IPS-15b (cell line): ENCODE data around the gene ST6GALNAC4.

ENCODE experiments used
- H3K27me3 ChIP-seq: one replicate; pipeline ENCODE4 v1.6.1; 2013; ENCODE audit warnings: low read length; ENCODE audit not compliant: control insufficient read depth, insufficient read depth
- H3K36me3 ChIP-seq: one replicate; pipeline ENCODE4 v1.6.1; 2013; ENCODE audit warnings: low read length; ENCODE audit not compliant: control insufficient read depth, insufficient read depth
- H3K4me1 ChIP-seq: one replicate; pipeline ENCODE4 v1.6.1; 2013; ENCODE audit warnings: mild to moderate bottlenecking, low read length; ENCODE audit not compliant: control insufficient read depth, insufficient read depth
- H3K4me3 ChIP-seq: one replicate; pipeline ENCODE4 v1.5.1; 2013; ENCODE audit warnings: low read depth, low read length
- H3K9ac ChIP-seq: one replicate; pipeline ENCODE4 v1.6.1; 2013; ENCODE audit warnings: low read depth, mild to moderate bottlenecking, low read length
- H3K9me3 ChIP-seq: one replicate; pipeline ENCODE4 v1.6.1; 2013; ENCODE audit warnings: mild to moderate bottlenecking, low read length; ENCODE audit not compliant: control insufficient read depth, insufficient read depth

ST6GALNAC4 gene

DNA sequence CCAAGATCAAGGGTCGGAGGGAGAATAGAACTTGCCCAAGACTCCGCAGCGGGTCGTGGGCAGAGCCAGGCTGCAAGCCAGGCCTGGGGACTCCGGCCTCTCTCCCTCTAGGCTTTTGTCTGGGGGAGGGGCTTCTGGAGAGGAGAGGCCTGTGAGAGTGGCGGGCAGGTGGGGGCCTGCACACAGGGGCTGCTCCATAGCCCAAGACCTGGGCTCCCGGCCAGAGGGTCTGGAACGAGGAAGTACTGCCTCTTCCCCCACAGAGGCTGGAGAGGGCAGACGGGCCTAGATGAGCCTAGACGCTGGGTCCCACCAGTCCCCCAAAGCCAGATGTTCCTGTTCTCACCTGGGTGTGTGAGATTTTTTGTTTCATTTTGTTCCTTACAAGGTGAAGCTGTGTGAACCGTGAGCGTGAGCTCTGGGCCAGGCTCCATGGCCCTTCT, 12.3 kb downstream of the ST6GALNAC4 start:
- H3K9me3 ChIP-seq = no peaks in the 10 kb centered on the region
- H3K36me3 ChIP-seq = no peaks in the 10 kb centered on the region
- peaks cover 14% of the 10 kb centered on the region for H3K4me1 ChIP-seq
- no peak overlapping the region for H3K9ac ChIP-seq
- H3K27me3 ChIP-seq = peaks cover 6% of the 10 kb centered on the region
- H3K4me3 ChIP-seq = no peak overlapping the region

DNA sequence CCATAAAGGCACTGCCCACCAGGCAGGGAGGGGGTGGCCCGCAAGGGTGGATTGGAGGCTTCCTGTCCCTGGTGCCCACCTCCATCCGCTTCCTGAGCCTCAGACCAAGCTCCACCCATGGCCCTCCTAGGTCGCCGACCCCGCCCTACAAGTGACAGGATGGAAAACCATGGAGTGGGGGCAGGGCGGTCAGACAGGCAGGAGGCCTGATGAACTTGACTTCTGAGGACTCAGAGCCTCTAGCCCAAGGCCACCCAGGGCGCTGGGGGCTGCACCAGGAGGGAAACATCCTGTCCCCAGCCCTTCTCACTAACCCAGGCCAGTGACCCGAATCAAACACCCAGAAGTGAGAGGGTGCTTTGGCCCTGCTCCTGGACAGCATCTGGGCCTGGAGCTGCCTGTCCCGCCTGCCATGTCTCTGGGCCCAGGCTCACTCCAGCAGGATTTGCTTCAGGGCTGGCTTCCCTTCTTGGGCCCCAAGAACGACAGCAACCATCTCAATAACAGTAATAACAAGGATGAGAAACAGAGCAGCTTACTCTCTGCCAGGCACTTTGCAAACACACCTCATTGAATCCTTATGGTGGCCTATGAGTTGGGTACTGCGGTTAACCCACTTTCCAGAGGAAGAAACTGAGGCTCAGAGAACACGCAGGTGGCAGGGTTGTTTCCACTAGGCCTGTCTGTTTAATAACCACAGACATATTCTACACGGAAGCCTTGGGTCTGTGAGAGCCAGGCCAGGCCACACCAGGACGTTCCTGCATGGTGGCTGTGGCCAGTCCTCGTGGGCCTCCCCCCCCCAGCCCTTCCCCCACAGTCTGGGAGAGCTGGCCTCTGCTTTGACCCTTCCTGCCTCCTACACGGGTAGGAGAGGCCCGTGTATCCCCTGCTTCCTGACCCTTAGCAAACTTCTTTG, 13.0 kb downstream of the ST6GALNAC4 start:
- H3K9me3 ChIP-seq = no peaks in the 10 kb centered on the region
- H3K27me3 ChIP-seq = peaks cover 6% of the 10 kb centered on the region
- H3K36me3 ChIP-seq = no peaks in the 10 kb centered on the region
- H3K4me3 ChIP-seq = peak overlapping the region; percentile 18
- peaks cover 14% of the 10 kb centered on the region for H3K4me1 ChIP-seq
- no peak overlapping the region for H3K9ac ChIP-seq

DNA sequence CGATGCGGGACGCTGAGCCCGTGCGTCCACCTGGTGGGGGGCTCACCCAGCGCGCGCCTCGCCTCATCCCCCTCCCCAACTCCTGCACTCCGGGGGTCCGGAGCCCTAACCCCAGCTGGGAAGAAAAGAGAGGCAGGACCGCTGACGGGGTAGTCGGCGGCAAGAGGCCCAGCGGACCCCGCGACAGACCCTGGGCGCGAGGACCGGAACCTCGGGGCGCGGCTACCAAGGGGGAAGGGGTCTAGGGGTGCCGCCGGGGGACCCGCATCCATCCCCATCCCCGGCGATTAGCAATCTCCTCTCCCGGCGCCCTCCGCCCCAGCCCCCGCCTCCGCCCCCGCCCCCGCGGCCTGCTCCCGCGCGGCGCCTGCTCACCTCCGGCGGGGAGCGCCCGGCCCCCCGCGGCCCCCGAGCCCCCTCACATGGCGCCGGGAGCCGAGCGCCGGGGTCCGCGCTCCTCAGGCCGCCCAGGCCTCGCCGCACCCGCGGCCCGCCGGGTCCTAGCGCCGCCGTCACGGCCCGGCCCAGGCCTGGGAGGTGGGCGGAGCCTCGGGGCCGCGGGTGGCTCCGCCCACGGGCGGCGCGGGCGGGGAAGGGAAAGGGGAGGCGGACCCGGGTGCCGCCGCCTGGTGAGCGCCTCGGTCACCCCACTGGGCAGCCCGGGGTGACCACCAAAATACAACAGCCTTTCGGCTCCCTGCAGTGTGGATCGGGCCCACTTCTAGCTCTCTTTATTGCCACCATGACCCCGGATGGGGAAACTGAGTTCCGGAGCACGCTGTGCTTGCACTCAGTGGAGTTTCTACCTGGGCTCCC, 17.5 kb downstream of the ST6GALNAC4 start, which contains the start of gene ST6GALNAC6:
Gene ST6GALNAC6, minus strand, starts transcription at position 476 of the 816 bp plus-strand sequence. CDS start 1,622 bp downstream, outside the sequence.
- Histone ChIP-seq H3K27me3 (peaks cover 8% of the 10 kb centered on the region), H3K36me3 (peaks cover 11% of the 10 kb centered on the region), H3K4me3 (peak within 1 kb of the TSS; percentile 79), H3K9ac (peak within 1 kb of the TSS; percentile 47), H3K4me1 (peaks cover 17% of the 10 kb centered on the region), H3K9me3 (no peaks in the 10 kb centered on the region)

DNA sequence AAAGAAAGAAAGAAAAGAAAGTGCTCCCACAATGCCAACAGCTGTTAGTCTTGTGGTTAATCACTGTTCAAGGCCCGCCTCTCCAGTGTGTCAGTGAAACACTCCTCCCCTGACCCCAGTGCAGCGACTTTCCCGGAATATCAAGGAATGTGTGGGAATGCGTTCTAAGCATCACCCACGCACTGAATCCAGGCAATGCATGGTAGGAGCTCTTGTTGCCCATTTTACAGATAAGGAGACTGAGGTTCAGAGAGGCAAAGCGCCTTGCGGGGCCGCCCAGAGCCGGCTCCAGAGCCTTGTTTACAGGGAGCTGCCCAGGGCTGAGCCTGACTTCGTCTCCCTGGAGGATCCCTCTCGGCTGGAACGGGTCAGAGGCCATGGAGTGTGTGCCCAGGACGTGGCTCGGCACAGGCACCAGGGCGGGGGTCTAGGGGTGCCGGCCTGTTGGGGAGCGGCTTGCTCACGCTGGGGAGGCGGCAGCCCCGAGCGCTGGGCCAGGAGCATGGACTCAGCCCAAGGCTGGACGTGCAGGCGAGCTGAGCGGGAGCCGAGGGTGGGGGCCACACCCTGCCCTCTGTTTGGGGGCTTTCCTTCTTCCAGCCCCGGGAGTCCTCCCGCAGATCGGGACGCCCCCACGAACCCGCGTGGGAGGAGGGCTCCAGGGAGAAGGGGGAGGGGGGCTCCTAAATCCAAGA, 18.3 kb downstream of the ST6GALNAC4 start:
- H3K9me3 ChIP-seq = no peaks in the 10 kb centered on the region
- peak overlapping the region; percentile 47 for H3K9ac ChIP-seq
- peaks cover 8% of the 10 kb centered on the region for H3K27me3 ChIP-seq
- peak overlapping the region; percentile 73 for H3K4me3 ChIP-seq
- peaks cover 10% of the 10 kb centered on the region for H3K4me1 ChIP-seq
- H3K36me3 ChIP-seq = peaks cover 13% of the 10 kb centered on the region

DNA sequence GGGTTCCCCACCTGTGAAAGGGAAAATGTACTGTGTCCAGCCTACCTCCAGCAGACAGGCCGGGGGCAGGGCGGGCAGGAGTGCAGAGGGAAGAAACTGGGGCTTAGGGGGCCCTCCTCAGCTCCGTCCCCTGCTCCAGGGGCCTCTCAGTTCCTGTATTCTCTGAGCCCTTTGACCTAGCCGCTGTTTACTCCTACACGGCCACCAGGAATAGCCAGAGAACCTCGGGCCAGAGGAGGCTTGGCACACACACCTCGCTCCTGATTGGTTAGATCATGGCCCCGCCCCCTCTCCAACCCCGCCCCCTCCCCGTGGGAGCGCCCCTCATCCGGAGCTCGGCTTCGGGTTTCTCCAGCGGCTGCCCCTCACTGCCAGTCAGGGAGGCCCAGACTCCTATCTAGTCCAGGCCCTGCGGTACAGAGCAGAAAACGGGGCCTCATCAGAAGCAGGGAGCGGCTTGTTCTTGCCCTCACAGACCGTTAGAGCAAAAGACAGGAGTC, 19.6 kb downstream of the ST6GALNAC4 start:
- H3K9me3 ChIP-seq = no peaks in the 10 kb centered on the region
- H3K9ac ChIP-seq = peak overlapping the region; percentile 41
- H3K27me3 ChIP-seq = peaks cover 8% of the 10 kb centered on the region
- H3K36me3 ChIP-seq = peaks cover 18% of the 10 kb centered on the region
- H3K4me3 ChIP-seq = peak overlapping the region; percentile 18
- peaks cover 10% of the 10 kb centered on the region for H3K4me1 ChIP-seq

- Histone ChIP-seq H3K27me3 (peaks cover 8% of the 10 kb centered on the region), H3K4me1 (peaks cover 10% of the 10 kb centered on the region), H3K36me3 (peaks cover 18% of the 10 kb centered on the region), H3K9me3 (no peaks in the 10 kb centered on the region), H3K4me3 (no peak overlapping the region), H3K9ac (peak overlapping the region; percentile 41)
Measured at GRCh38 chr9:127896395-127897192, 20.2 kb downstream of the ST6GALNAC4 start.

DNA sequence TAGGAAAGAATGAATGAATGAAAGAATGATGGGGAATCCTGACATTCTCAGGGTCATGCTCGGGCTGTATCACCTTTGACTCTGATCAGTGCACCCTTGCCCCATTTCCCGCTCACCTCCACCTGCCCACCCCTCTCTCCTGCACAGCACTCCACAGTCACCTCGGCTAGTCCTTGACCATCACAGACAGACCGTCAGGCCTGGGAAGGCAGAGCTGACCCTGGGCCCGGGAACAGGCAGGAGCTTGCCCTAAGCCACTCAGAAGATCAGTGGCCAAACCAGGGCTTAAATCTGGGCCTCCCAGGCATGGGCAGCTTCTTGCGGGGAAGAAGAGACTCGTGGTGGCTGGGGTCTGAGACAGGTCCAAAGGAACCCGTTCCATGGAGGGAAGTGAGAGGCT, 21.0 kb downstream of the ST6GALNAC4 start:
- no peak overlapping the region for H3K9ac ChIP-seq
- no peaks in the 10 kb centered on the region for H3K9me3 ChIP-seq
- peaks cover 8% of the 10 kb centered on the region for H3K27me3 ChIP-seq
- peaks cover 10% of the 10 kb centered on the region for H3K4me1 ChIP-seq
- no peak overlapping the region for H3K4me3 ChIP-seq
- H3K36me3 ChIP-seq = peaks cover 20% of the 10 kb centered on the region

DNA sequence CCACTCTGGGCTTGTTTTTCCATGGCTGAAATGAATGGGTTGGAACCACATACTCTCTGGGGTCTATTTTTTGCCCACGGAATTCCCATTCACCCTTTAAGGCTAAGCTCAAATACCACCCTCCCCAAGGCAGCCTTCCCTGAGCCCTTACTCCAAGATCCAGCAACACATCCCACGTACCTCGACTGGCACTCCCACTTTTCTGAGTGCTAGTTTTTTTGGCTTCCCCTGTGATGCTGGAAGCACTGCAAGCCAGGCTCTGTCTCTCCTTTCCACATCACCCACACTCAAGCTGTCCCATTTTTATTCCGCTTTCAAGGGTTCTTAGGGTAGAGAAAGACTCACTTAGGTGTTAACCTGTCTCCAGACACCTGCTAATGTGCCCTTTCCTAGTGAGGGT, 23.4 kb downstream of the ST6GALNAC4 start:
- Histone ChIP-seq H3K4me1 (peaks cover 5% of the 10 kb centered on the region), H3K4me3 (no peak overlapping the region), H3K9ac (no peak overlapping the region), H3K27me3 (peaks cover under 1% of the 10 kb centered on the region), H3K9me3 (no peaks in the 10 kb centered on the region), H3K36me3 (peaks cover 21% of the 10 kb centered on the region)

- H3K9me3 ChIP-seq = no peaks in the 10 kb centered on the region
- no peak overlapping the region for H3K4me3 ChIP-seq
- no peaks in the 10 kb centered on the region for H3K27me3 ChIP-seq
- peaks cover 5% of the 10 kb centered on the region for H3K4me1 ChIP-seq
- H3K36me3 ChIP-seq = peaks cover 21% of the 10 kb centered on the region
- no peak overlapping the region for H3K9ac ChIP-seq
Measured at GRCh38 chr9:127892831-127893230, 24.0 kb downstream of the ST6GALNAC4 start.

- H3K9me3 ChIP-seq = no peaks in the 10 kb centered on the region
- no peak overlapping the region for H3K9ac ChIP-seq
- peaks cover 24% of the 10 kb centered on the region for H3K36me3 ChIP-seq
- H3K4me1 ChIP-seq = no peaks in the 10 kb centered on the region
- H3K4me3 ChIP-seq = no peak overlapping the region
- no peaks in the 10 kb centered on the region for H3K27me3 ChIP-seq
Measured at GRCh38 chr9:127890053-127890452, 26.8 kb downstream of the ST6GALNAC4 start.
